Psoas muscle (tissue), 8 donors: ENCODE results near the gene CSNK1A1. TPM values are rescaled to one million over a fixed set of nuclear protein-coding genes. Genes with fewer than 3 reads are reported as not detected.

ENCODE experiments used
- ATAC-seq, 4 donors: fragments of 200-7000 bp; cut with Tn5 transposase; one replicate each; pipeline ENCODE4 v1.9.1; 2020; ENCODE audit warnings: moderate library complexity in 3 of 4, mild to moderate bottlenecking in 2 of 4
- DNase-seq, 2 donors: peaks; one replicate each; pipeline ENCODE4 v3.0.0-alpha.2; 2020
- H3K27ac ChIP-seq: fragments of 200-600 bp; one replicate; pipeline ENCODE4 v1.8.0; 2022
- H3K27me3 ChIP-seq, 3 donors: fragments of 200-600 bp in 1 of 3; one replicate each; pipeline versions ENCODE4 v1.6.1 to v1.8.0; 2013 to 2022; ENCODE audit warnings: low read length in 2 of 3, mild to moderate bottlenecking in 2 of 3, moderate library complexity in 1 of 3; ENCODE audit not compliant: insufficient read depth in 3 of 3
- H3K36me3 ChIP-seq, 2 donors: fragments of 200-600 bp in 1 of 2; one replicate each; pipeline versions ENCODE4 v1.6.1 to v1.8.0; 2013 to 2022; ENCODE audit warnings: low read depth in 1 of 2, mild to moderate bottlenecking in 1 of 2, moderate library complexity in 1 of 2; ENCODE audit not compliant: insufficient read depth in 1 of 2
- H3K4me1 ChIP-seq: fragments of 200-600 bp; one replicate; pipeline ENCODE4 v1.8.0; 2022
- H3K4me3 ChIP-seq: fragments of 200-600 bp; one replicate; pipeline ENCODE4 v1.8.0; 2022; ENCODE audit warnings: mild to moderate bottlenecking
- H3K9me3 ChIP-seq: fragments of 200-600 bp; one replicate; pipeline ENCODE4 v1.8.0; 2022
- WGBS, 3 donors: extraction: QIAGEN DNeasy Blood & Tissue Kit; methylation state at CpG; one replicate each; pipeline versions ENCODE4 v1.1.6 to v1.1.7; 2013; 5-methylcytosine and 5-hydroxymethylcytosine counted together
- intact Hi-C, 2 donors: fragments of 100-400 bp; cut with DNase I; formaldehyde crosslinking; loops; one replicate each; pipeline versions ENCODE4 v1.11.0 to v1.14.2; 2022
- polyA plus RNA-seq, 3 donors: library from polyadenylated mRNA; stranded (reverse); fragments of 200-250 nt; gene quantifications; one replicate each; pipeline ENCODE4 v1.2.3, GENCODE V29; 2013
- total RNA-seq, 4 donors: library from RNA; stranded (reverse); fragmentation: NEBNext Ultra II Directional in 2 of 4; extraction: Animal tissue kit (Norgen Biotek cat#: 25700) in 2 of 4; gene quantifications; one replicate each; pipeline versions ENCODE4 v1.2.1 to v1.2.4, GENCODE V29; 2021 to 2023
- TF ChIP-seq, protein P1 (sequence below): fragments of 200-600 bp; IDR thresholded peaks from one replicate; pipeline ENCODE4 v1.8.0; 2022; ENCODE audit warnings: antibody characterized with exemption
- donor health status: healthy with polysubstance abuse.
- donor health status: DM: no; HTN: no; CAD: no; lungs with moderate emphysema.
- donor health status: Bipolar disorder and iron deficiency.
- donor health status: healthy.
- donor health status: DM: yes; HTN: yes; CAD: no.
- donor health status: DM: no; HTN: no; CAD: no.
- donor health status: DM: no; HTN: no; CAD: no.
- donor health status: DM: yes; HTN: yes; CAD: no.

CSNK1A1 gene
- total and polyA plus RNA-seq, 7 donors: 73.6 to 394 (median 201) TPM

DNA sequence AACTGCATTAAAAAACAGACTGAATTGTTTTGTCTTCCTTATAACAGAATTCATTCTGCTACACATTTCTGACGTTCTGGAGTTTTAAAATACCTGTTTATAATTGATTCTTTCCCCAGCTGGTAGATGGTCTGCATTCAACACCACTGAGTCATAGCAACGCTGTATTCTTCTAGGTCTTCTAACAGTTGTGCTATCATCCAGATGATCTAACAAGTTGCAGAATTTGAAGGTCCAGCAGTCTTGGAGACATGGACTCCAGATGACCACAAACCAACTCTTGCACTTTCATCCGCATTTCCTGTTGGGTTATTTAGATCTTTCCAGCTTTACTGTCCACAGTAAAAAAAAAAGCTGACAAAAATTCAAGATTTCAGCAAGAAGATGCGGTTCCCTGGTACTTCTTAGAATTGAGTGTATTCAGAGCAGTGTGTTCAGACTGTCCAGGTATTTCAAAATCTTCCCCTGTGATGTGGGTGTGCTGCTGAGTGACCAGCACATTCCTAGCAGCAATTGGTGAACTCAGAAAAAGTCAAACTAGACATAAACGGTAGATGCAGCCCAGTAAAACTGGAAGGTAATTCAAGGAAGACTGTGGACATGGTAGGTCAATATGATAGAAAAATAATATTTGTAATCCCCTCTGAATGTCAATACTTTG, 50.2 kb downstream of the CSNK1A1 start:
- no peak for ATAC-seq
- no peak overlapping the region for H3K4me3 ChIP-seq
- TF ChIP-seq, protein P1, sequence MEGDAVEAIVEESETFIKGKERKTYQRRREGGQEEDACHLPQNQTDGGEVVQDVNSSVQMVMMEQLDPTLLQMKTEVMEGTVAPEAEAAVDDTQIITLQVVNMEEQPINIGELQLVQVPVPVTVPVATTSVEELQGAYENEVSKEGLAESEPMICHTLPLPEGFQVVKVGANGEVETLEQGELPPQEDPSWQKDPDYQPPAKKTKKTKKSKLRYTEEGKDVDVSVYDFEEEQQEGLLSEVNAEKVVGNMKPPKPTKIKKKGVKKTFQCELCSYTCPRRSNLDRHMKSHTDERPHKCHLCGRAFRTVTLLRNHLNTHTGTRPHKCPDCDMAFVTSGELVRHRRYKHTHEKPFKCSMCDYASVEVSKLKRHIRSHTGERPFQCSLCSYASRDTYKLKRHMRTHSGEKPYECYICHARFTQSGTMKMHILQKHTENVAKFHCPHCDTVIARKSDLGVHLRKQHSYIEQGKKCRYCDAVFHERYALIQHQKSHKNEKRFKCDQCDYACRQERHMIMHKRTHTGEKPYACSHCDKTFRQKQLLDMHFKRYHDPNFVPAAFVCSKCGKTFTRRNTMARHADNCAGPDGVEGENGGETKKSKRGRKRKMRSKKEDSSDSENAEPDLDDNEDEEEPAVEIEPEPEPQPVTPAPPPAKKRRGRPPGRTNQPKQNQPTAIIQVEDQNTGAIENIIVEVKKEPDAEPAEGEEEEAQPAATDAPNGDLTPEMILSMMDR: no peak
- DNase-seq: no peak
- no peaks in the 10 kb centered on the region for H3K4me1 ChIP-seq
- H3K9me3 ChIP-seq: no peaks in the 10 kb centered on the region
- WGBS, 3 donors: 67 to 78% (median 70%) methylated on average over 5 of the region's 5 CpGs
- H3K27ac ChIP-seq: peak overlapping the region; percentile 6
- intact Hi-C loops: no loop called here
- no peaks in the 10 kb centered on the region for H3K27me3 ChIP-seq
- peaks cover 6 to 96% of the 10 kb centered on the region in 2 donors for H3K36me3 ChIP-seq

DNA sequence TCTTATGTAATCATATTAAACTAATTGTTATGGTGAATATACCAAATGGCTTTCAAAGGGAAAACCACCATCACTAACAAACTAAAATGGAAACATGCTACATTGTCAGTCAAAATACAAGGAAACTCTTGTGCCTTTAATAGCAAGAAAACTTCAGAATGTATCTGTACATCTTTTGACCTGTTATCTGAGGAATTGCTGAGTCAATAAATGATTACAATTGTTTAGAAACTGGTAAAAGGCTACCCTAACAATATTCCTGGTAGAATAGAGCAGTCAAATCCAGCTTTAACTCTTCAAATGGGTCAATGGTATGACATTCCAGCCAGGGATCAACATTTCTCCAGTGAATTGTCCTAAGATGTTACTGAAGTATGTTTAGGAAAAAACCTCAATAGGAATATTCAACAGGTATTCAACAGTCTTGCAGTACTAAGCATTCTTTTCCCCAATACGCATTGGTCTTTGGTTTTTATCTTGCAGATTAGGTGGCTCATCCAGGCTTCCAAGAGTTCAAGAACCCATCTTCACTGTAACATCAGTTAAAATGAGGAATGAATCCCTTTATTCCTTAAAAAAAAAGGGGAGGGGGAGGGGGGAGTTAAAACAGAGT, 52.4 kb downstream of the CSNK1A1 start:
- ATAC-seq (no peak), DNase-seq (no peak)
- Histone ChIP-seq H3K27me3 (no peaks in the 10 kb centered on the region), H3K4me3 (no peak overlapping the region), H3K4me1 (peaks cover 7% of the 10 kb centered on the region), H3K36me3 (peaks cover 3 to 96% of the 10 kb centered on the region in 2 donors), H3K9me3 (no peaks in the 10 kb centered on the region), H3K27ac (no peak overlapping the region)
- TF ChIP-seq, protein P1: no peak
- WGBS, 3 donors: 95 to 100% (median 96%) methylated on average over 1 of the region's 1 CpG
- intact Hi-C loops: loop anchor here in 1 of 2 donors (5.0 kb wide), 1 partner anchor 43 kb away; no protein-coding TSS in a partner anchor

DNA sequence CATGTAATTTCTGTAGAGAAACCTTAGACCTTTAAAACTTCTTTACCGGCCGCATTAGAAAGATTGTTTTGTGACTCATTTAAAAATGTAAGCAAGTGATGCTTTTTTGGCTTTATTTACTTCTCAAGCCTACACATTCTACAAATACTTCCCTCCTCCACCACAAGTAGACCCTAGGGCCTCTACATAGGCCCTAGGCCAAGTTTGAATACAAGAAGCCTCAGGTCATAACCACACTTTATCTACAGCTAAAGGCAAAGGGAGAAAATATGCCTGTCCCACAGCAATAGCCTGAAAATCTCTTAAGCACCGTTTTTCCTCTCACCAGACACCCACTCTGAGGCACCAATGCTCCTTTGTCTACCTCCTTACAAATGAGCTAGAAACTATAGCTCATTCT, 53.9 kb downstream of the CSNK1A1 start:
- ATAC-seq (no peak), DNase-seq (no peak)
- H3K27me3 ChIP-seq: no peaks in the 10 kb centered on the region
- 47 to 59% (median 59%) methylated on average over 3 of the region's 3 CpGs for WGBS, 3 donors
- peaks cover 17% of the 10 kb centered on the region for H3K4me1 ChIP-seq
- H3K4me3 ChIP-seq: no peak overlapping the region
- peak overlapping the region; percentile 28 for H3K27ac ChIP-seq
- no peaks in the 10 kb centered on the region for H3K9me3 ChIP-seq
- TF ChIP-seq, protein P1: no peak
- H3K36me3 ChIP-seq: peaks cover 6 to 91% of the 10 kb centered on the region in 2 donors
- intact Hi-C loops: loop anchor here in 1 of 2 donors (5.0 kb wide), 1 partner anchor 45 kb away; no protein-coding TSS in a partner anchor

DNA sequence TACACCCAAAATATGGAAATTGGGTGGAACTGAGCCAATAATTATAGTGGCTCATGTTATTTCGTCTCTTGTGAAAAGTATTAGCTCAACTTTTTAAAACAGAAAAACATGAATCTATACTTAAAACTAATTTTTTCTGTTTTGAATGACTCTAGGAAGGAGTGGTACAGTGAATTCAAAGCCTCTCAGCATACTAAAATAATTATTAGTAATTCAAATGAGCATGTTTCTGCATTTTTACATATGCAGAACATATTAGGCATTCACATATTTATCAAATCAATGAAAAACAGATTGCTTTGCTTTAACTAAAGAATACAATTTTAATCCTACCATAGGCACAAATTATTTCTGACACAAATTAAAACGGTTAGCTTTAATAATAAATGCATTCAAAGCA, 54.3 kb downstream of the CSNK1A1 start:
- H3K9me3 ChIP-seq: no peaks in the 10 kb centered on the region
- TF ChIP-seq, protein P1: no peak
- peaks cover 6 to 87% of the 10 kb centered on the region in 2 donors for H3K36me3 ChIP-seq
- no peak overlapping the region for H3K4me3 ChIP-seq
- ATAC-seq (no peak), DNase-seq (no peak)
- H3K27me3 ChIP-seq: no peaks in the 10 kb centered on the region
- intact Hi-C loops: loop anchor here in 1 of 2 donors (5.0 kb wide), 1 partner anchor 45 kb away; no protein-coding TSS in a partner anchor
- 49 to 68% (median 54%) methylated on average over 2 of the region's 2 CpGs for WGBS, 3 donors
- peaks cover 17% of the 10 kb centered on the region for H3K4me1 ChIP-seq
- H3K27ac ChIP-seq: no peak overlapping the region
